Lower lobe of right lung (tissue), 2 donors: ENCODE measurements around the gene HACE1. TPM values are rescaled to one million over a fixed set of nuclear protein-coding genes. Genes with fewer than 3 reads are reported as not detected.

Experiments used
- ATAC-seq, 2 donors: fragments of 200-7000 bp; cut with Tn5 transposase; one replicate each; pipeline ENCODE4 v1.9.1; 2020 to 2022; ENCODE audit warnings: mild to moderate bottlenecking in 2 of 2, moderate library complexity in 2 of 2
- DNase-seq: peaks from one replicate; pipeline ENCODE4 v3.0.0-alpha.2; 2020
- H3K27ac ChIP-seq: fragments of 200-600 bp; one replicate; pipeline ENCODE4 v1.8.0; 2022
- H3K27me3 ChIP-seq: fragments of 200-600 bp; one replicate; pipeline ENCODE4 v1.8.0; 2022; ENCODE audit warnings: low read depth
- H3K36me3 ChIP-seq: fragments of 200-600 bp; one replicate; pipeline ENCODE4 v1.8.0; 2022; ENCODE audit warnings: mild to moderate bottlenecking
- H3K4me1 ChIP-seq: fragments of 200-600 bp; one replicate; pipeline ENCODE4 v1.8.0; 2022
- H3K4me3 ChIP-seq: fragments of 200-600 bp; one replicate; pipeline ENCODE4 v1.8.0; 2022; ENCODE audit warnings: mild to moderate bottlenecking
- H3K9me3 ChIP-seq: fragments of 200-600 bp; one replicate; pipeline ENCODE4 v1.8.0; 2022
- intact Hi-C: fragments of 100-400 bp; cut with DNase I; formaldehyde crosslinking; loops from one replicate; pipeline ENCODE4 v1.11.0; 2022
- total RNA-seq: library from RNA; stranded (reverse); fragmentation: NEBNext Ultra II Directional; extraction: Animal tissue kit (Norgen Biotek cat#: 25700); gene quantifications from one replicate; pipeline ENCODE4 v1.2.1, GENCODE V29; 2021
- TF ChIP-seq, protein P1 (sequence below): fragments of 200-600 bp; IDR thresholded peaks from one replicate; pipeline ENCODE4 v1.8.0; 2022; ENCODE audit warnings: antibody characterized with exemption, mild to moderate bottlenecking
- donor health status: DM: no; HTN: yes; CAD: no; lungs with severe emphysema.

Gene HACE1
- total RNA-seq, 1 donor from 2014 or later = 11.5 TPM

DNA sequence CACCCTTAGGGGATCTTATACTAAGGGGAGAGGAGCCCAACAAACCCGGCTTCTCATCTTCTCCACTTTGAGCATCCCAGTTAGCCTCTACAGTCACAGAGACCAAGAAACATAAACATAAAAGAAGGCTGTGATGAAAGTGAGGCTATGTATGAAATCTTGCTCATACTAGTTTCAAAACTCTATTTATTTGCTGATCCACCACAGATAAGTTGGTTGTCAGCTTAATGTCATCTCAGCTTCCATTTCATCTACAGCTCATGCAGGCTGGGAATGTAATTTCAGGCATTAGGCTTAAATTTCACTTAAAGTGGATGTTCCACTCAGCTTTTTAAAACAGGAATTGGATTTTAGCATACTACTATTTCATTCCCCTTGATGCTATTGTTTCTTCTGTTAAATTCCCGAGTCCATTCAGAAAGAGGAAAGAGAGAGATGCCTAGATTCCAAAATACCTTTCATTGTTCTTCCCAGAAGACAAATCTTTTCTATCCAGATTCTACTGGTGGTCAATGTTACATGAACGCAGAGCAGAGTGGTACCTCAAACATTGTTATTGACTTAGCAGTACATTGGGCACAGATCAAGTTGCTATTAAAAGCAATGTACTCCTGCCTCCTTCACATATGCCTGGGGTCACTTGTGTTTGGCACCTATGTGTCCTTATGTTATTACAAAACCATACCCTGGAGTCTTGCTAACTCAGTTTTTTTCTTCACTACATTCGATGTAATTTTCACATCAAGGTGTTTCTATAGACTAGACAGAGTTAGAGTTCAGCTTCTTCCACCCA, 149.0 kb downstream of the HACE1 start:
- Histone ChIP-seq H3K4me3 (no peak overlapping the region), H3K27me3 (no peaks in the 10 kb centered on the region), H3K9me3 (no peaks in the 10 kb centered on the region), H3K36me3 (no peaks in the 10 kb centered on the region), H3K27ac (no peak overlapping the region), H3K4me1 (no peaks in the 10 kb centered on the region)
- TF ChIP-seq, protein P1, sequence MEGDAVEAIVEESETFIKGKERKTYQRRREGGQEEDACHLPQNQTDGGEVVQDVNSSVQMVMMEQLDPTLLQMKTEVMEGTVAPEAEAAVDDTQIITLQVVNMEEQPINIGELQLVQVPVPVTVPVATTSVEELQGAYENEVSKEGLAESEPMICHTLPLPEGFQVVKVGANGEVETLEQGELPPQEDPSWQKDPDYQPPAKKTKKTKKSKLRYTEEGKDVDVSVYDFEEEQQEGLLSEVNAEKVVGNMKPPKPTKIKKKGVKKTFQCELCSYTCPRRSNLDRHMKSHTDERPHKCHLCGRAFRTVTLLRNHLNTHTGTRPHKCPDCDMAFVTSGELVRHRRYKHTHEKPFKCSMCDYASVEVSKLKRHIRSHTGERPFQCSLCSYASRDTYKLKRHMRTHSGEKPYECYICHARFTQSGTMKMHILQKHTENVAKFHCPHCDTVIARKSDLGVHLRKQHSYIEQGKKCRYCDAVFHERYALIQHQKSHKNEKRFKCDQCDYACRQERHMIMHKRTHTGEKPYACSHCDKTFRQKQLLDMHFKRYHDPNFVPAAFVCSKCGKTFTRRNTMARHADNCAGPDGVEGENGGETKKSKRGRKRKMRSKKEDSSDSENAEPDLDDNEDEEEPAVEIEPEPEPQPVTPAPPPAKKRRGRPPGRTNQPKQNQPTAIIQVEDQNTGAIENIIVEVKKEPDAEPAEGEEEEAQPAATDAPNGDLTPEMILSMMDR = no peak
- no peak for DNase-seq
- intact Hi-C loops = no loop called here
- ATAC-seq = peak in 1 of 2 donors; percentile 58

GRCh38 chr6:104705916-104706442, 153.7 kb downstream of the HACE1 start:
- H3K9me3 ChIP-seq = no peaks in the 10 kb centered on the region
- H3K36me3 ChIP-seq = no peaks in the 10 kb centered on the region
- ATAC-seq (no peak), DNase-seq (no peak)
- H3K4me3 ChIP-seq = no peak overlapping the region
- H3K27ac ChIP-seq = peak overlapping the region; percentile 56
- TF ChIP-seq, protein P1 = no peak
- no peaks in the 10 kb centered on the region for H3K27me3 ChIP-seq
- intact Hi-C loops = no loop called here
- peaks cover 11% of the 10 kb centered on the region for H3K4me1 ChIP-seq

GRCh38 chr6:104705095-104705707, 154.5 kb downstream of the HACE1 start:
- H3K4me1 ChIP-seq = peaks cover 11% of the 10 kb centered on the region
- TF ChIP-seq, protein P1 = no peak
- intact Hi-C loops = no loop called here
- no peaks in the 10 kb centered on the region for H3K9me3 ChIP-seq
- ATAC-seq = peak; percentile 45 to 59
- peak overlapping the region; percentile 56 for H3K27ac ChIP-seq
- no peaks in the 10 kb centered on the region for H3K36me3 ChIP-seq
- no peak for DNase-seq
- H3K4me3 ChIP-seq = no peak overlapping the region
- no peaks in the 10 kb centered on the region for H3K27me3 ChIP-seq

DNA sequence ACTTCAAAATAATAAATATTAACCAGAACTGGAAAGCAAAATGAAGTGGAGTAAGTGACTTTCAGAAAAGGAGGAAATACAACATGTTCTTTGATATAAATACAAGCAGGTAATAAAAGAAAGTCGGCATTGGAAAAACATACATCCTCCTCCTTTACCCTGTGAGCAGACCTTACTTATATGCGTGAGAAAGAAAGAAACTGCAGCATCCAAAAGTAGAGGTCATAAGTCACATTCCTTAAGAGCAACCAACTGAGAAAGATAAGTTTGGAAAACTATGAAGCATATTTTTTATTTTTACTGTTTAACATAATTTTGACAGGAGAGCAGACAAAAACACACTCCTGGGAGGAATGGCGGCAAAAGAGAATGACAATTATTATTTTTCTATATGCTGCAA, 155.5 kb downstream of the HACE1 start:
- no peak overlapping the region for H3K4me3 ChIP-seq
- H3K4me1 ChIP-seq = peaks cover 11% of the 10 kb centered on the region
- no peak for DNase-seq
- TF ChIP-seq, protein P1 = no peak
- peak overlapping the region; percentile 53 for H3K27ac ChIP-seq
- no peak for ATAC-seq
- intact Hi-C loops = no loop called here
- no peaks in the 10 kb centered on the region for H3K9me3 ChIP-seq
- H3K36me3 ChIP-seq = no peaks in the 10 kb centered on the region
- no peaks in the 10 kb centered on the region for H3K27me3 ChIP-seq

DNA sequence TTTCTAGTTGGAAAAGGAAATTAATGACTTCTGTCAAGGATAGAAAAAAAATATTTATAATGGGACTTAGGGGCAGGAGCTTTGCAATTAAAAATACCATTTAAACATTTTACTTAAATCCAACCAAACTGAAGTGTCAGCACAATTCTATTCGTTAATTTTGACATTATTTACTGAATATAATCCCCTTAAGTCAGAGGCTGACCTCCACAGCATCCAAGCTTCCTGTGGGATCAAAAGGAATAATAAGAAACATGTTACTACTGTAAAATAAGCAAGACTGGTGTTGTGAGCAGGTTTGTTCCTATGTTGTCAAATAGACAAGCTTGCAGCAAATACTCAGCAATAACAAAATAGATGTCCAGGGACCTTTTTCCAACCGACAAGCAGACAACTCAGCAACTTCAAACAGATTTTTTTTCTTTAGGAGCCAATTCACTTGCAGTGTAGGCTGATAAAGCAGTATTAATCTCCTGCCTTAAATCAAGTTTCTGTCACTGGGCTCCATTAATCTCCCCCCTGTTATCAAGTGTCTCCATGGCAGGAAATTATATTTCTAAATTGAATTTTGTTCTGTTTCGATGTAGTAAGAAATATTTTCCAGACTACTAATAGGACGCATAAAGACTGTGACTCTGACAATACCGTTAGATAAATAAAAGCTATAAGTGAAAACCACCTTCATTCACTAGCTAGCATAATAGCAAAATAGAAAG, 157.4 kb downstream of the HACE1 start:
- no peak overlapping the region for H3K27ac ChIP-seq
- H3K4me1 ChIP-seq = peaks cover 11% of the 10 kb centered on the region
- H3K36me3 ChIP-seq = no peaks in the 10 kb centered on the region
- TF ChIP-seq, protein P1 = no peak
- no peak overlapping the region for H3K4me3 ChIP-seq
- DNase-seq (no peak), ATAC-seq (no peak)
- intact Hi-C loops = no loop called here
- no peaks in the 10 kb centered on the region for H3K9me3 ChIP-seq
- no peaks in the 10 kb centered on the region for H3K27me3 ChIP-seq
